ENCODE measurements around the gene MTMR3. TPM values are rescaled to one million over a fixed set of nuclear protein-coding genes. Genes with fewer than 3 reads are reported as not detected.

MTMR3 gene
- total RNA-seq, 1 donor from 2014 or later = 25.7 TPM

Small RNA genes lying within 50 kb of the gene (microRNA-seq; reads per million reads assigned to microRNA genes)
- 1.1 reads per million for gene MIR6818

Other genes starting within 250 kb of the MTMR3 start
- 0.05 and 0.16 TPM in 2 replicates for gene CABP7, start 163.2 kb upstream of the MTMR3 start, total RNA-seq
- 37.8 and 44.5 TPM in 2 replicates for gene ZMAT5, start 116.2 kb upstream of the MTMR3 start, total RNA-seq
- gene UQCR10, start 115.8 kb upstream of the MTMR3 start, total RNA-seq = 106 and 140 TPM in 2 replicates
- gene ASCC2, start 44.9 kb upstream of the MTMR3 start, total RNA-seq = 20.1 and 33.6 TPM in 2 replicates
- gene HORMAD2, start 197.3 kb downstream of the MTMR3 start, total RNA-seq = not detected in 2 replicates